NCI-H526 (cell line): Measurements from ENCODE around the gene PHYKPL.

Experiments used
- DNase-seq, 2 experiments: peaks; one replicate each; lab custom pipeline; 2025; lab: John Stamatoyannopoulos, UW

PHYKPL gene

DNA sequence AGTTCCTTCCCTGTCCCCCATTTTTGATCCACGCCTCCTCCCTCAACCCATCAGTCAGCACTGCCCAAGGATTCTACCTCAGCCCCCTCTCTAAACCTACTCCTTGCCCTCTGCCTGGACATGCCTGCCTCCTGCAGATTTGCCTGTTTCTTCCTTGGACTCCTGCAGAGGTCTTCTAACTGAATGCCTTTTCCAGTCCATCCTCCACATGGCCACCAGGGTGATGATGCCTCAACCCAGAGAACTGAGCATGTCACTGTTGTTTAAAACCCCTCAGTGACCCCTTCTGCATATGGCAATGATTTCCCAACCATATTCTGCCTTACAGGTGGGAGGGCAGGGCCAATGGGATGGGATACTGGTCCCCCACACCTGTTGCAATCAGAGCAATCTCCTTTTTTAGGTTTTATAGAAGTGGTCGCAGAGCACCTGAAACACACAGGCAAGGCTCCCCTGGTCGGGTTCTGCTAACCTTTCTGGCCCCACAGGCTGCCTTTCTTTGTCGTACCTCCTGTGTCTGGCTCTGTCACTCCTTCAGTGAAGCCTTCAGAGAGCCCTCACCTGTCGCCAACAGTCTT is 9.3 kb downstream of the PHYKPL start:
- no peak for DNase-seq

DNA sequence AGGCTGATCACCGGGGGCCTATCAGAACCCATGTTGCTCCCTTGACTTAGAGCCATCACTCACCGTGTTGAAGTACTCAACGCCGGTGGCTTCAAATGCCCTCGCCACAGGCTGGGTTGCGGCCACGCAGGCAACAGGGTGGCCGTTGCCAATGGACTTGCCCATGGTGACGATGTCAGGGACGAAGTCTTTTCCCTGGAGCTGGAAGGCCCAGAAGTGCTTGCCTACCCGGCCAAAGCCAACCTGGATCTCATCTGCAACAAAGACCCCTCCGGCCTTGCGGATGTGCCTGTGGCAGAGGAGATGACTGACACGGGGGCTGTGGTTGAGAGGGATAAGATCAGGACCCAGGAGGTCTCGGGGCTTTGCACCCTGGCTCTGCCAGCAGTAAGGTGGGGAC is 10.3 kb downstream of the PHYKPL start:
- no peak for DNase-seq

DNA sequence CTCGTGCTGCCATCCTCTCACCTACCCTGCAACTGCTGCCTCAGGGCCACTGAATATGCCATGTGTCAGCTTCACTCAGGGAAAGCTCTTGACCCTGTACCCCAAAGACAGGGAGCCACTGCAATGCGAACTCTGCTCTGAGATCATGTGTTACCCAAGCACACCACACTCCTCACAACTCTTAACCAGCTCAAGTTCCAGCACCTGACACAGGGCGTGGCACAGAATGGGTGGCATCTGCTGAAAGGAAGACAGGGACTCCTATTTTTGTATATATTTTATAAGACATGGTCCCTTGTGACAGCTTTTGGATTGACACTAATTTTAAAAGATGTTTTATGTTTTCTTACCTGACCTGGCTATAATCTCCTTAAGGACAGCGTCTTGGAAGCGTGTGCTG is 10.7 kb downstream of the PHYKPL start:
- no peak for DNase-seq

DNA sequence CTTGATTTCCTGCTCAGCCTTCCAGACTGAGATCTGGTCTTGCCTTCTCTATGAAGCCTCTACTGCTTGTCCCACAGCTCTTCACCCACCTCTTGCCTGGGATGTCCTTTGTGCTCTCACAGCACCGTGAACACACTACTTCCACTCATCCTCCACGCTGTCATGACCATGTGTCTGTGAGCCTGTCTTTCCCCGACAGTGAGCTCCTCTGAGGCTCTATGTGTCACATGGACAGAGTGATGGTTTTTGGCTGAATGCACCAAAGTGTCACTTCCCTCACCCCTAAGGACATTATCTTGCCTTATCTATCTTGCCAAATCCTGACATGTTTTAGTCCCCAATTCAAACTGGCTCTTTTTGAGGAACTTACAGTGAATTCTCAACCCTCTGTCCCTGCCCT is 11.3 kb downstream of the PHYKPL start:
- no peak for DNase-seq

DNA sequence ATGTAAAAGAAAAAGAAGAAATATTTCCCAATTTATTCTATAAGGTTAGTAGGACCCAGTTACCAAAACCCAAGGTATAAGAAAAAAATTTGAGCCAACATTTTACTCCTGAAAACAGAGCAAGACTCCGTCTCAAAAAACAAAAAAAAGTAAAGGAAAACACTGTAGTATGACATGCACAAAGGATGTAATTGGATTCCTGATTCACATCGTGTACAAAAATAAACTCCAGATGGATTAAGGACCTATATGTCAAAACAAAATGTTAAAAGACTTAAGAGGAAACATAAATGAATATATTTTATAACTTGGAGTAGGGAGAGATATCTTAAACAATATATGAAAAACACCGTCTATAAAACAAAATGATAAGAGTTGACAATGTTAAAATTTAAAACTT is 13.8 kb downstream of the PHYKPL start:
- no peak for DNase-seq

DNA sequence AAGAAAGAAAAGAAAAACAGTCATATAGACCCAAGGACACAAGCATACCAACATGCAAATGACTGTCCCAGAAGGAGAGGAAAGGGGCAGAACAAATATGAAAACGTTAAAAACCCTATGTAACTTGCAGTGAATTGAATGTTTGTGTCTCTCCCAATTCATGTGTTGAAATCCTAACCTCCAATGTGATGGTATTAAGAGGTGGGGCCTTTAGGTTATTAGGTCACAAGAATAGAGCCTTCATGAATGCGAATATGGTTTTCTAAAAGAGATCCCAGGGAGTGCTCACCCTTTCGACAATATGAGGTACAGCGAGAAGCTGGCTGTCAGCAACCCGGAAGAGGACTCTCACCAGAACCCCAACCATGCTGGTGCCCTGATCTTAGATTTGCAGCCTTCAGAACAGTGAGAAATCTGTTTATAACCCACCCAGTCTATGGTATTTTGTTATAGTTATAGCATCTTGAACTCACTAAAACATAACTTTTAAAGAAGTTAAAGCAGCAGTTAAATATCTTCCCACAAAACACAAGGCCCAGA is 14.3 kb downstream of the PHYKPL start:
- DNase-seq, result no peak

DNA sequence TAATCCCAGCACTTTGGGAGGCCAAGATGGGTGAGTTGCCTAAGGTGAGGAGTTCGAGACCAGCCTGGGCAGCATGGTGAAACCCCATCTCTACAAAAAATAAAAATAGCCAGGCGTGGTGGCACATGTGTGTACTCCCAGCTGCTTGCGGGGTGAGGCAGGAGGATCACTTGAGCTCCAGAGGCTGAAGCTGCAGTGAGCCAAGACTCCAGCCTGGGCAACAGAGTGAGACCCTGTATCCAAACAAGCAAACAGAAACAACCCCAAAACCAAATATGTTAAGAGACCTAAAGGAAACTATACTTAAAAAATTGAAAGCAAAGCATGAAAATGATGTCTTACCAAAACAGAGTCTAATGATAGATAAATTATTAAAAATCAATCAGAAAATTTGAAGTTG is 15.8 kb downstream of the PHYKPL start:
- no peak for DNase-seq

DNA sequence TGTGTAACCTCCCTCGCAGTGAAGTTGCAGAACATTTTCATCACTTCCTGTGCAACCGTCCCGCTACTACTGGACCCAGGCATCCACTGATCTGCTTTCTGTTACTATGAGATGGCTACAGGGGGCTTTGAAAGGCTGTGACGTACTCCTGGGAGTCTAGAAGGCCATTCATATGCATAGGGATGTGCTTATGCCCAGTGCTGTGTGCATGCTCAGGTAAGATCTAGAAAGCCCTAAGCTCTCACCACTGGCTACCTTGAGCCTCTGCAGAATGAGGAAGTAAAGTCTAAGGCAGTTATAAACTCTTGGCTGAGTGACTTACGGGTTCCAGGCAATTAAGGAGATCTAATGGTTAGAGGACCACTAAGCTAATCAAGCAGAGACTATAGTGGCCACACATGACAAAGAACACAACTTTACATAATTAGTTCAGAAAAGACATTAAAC is 16.5 kb downstream of the PHYKPL start:
- DNase-seq, result no peak

DNA sequence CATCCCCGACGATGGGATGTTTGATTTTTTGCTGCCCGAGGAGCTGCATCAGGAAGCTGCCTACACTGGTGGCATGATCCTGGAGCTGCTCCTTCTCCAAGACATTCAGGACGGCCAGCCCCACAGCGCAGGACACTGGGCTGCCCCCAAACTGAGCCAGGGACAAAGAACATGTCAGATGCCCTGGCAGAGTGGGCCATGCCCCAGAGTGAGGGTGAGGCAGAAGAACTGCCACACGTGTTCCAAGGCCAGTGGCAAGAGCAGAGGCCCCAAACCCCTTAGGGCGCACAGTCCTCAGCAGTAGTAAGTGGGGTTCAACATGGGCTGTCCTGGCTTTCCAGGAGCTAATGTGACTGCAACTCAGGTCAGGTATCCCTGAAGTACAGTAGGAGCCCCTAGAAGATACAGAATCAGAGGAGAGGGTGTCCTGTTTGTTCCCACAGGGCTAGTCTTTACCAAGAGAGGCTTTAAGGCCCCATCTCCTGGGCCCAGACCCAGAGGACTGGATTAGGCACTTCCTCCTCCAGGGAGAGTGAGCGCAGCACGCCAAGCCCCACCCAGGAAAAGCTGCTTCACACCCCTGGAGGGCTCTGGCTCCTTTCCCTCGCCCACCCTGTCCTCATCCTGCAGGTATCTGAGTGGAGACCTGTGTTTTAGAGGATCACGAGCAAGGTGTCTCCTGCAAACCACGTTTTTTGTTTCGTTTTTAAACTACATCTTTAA is 17.2 kb downstream of the PHYKPL start:
- DNase-seq, result no peak

DNA sequence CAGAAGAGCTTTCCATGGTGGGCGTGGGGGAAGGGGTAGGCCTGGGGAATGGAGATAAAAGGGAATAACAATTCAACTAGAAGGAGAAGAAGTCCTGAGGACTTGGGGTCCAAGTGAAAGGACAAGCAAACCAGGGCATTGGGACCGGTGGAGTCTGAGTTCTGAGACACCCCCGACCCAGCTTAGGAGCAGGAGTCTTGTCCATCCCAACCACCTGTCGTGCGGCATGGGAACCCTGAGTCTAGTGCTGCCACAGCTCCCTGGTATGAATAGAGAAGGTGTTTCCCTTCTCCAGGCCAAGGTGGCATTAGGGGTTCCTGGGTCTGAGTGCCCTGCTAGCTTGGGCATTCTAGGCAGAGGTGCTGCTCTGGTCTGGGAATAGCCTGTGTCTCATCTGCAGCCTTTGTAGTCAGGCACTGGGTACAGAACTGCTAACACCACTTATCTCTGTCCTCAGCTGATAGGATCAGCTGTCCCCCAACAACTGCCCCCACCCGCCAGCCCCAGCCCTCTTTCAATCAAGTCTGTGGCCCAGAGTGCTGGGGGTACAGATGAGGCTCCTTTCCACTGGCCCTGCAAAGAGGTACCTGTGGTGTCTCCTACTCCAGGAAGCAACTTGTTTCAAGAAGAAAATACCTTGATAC is 18.3 kb downstream of the PHYKPL start:
- no peak for DNase-seq

DNA sequence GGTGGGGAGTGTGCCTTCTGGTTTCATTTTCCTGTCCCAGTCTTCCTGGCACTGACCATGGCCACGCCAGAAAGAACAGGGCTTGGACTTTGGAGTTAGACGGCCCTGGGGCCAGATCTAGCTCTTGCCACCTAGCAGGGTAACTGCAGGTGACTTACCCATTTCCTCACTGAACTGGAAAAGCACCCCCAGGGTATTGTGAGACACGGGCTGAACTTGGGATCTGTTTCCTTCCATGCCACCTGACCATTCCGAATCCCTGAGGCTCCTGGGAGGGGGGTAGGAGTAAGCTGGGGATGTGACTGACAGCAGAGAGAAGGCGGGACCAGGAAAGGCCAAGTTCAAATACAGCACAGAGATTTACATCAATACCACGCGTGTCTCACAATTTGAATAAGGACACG is 18.9 kb downstream of the PHYKPL start:
- DNase-seq, result peak in 1 of 2 experiments; percentile 15

DNA sequence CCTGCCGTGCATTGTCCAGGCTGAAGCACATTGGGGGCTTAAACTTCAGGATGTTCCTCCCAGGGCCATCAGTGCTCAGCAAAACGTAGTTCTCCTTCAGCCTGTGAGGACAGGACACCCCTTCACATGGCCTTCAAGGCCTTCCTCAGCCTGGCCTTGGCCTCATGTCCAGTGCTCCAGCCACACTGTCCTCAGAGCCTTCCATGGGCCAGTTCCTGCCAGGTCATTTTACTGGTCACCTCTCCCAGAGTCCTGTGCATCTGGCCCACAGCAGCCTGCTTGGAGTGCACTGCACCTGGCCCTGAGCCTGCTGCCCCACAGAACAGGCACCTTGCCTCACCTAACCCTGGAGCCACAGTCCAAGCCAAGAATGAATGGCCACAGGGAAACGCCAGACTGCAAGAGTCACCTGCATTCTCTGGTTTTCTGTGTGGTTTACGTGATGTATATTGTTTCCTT is 19.6 kb downstream of the PHYKPL start:
- DNase-seq, result no peak

DNA sequence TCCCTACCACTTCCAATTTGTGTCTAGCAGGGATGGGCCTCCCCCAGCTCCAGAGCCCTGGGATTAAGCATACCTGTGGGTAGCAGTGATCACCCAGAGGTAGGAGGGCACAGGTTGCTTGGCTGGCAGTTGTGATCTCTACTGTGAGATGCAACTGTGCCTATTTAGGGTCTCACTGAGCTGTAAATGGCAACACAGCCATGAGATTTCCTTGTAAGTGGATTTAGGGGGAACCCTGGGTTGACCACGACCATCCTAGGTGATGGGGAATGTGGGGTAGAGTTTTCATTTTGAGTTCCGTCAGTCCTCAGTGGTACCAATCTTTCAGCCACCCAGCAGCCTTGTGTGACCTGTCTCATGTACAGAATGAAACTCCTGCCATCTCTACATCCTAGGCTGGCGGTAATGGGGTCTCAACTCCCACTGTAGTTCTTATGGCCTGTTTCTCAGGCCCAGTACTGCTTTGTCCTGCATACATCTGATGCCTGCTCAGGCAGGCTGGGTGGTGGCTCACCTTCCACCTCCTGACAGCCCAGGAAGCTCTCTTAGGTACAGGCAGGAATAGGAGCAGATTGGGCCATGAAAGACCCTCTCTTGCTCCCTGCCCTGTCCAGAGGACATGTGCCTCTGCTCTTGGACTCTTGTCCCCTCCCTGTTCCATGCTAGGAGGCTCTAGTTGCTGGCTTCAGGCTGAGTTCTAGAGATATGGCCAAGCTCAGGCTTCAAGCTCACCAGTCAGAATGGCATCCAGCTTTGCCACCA is 20.2 kb downstream of the PHYKPL start:
- no peak for DNase-seq

DNA sequence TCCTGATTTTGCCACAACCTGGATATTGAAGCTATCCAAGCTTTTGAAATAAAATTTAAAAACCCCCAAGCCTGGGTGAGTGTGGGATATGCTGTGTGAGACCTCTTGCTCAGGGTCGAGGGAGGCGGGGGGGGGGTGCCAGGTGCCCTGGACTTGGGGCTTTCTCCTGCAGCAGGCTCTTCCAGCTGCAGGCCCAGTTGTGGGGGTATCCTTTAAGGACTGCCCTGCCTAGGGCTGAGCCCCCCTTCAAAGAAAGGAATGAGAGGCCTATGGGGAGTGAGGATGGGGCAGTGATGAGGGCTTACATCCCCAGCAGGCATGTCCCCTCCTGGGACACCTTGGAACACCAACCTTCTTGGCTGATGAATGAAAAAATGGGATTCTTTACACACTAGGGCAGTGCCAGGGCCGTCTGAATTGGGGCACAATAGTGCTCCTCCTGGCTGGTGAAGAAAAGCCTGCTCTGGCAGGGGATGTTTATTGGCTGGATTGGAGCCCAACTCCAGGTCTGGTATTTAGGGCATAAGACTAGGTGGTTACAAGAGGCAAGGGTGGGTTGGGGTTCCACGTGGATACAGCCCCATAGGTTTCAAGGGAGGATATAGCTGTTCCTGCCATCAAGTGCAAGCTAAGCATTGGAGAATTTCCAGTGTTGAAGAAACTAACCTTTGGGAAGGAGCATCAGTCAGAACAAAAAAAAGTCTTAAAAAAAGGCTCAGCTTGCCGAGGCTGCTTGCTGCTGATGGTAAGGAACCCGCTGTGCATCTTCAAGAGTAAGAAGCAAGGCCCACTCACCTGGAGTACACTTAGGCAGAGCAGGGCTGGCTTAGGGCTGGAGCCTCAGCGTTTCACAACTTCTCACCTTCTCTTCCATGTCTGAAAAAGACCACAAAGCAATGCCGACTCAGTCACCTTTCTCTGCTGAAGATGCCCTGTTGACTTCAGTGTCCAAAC is 21.2 kb downstream of the PHYKPL start:
- DNase-seq, result no peak

DNA sequence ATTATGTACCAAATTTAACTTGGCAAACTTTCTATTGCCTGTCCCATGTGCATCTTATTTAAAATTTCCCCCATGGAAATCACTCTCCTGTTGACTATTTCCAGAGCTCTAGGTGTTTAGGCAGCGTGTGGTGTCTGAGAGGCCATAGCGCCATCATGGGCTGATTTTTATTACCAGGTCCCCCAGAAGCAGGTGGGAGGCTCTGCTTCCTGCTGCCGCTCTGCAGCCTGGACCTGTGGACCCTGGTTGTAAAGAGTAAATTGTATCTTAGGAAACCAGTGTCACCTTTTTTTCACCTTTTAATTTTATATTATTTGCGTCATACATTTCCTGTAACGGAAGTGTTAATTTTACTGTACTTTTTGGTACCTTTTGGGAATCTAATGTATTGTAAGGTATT is 21.9 kb downstream of the PHYKPL start:
- no peak for DNase-seq

DNA sequence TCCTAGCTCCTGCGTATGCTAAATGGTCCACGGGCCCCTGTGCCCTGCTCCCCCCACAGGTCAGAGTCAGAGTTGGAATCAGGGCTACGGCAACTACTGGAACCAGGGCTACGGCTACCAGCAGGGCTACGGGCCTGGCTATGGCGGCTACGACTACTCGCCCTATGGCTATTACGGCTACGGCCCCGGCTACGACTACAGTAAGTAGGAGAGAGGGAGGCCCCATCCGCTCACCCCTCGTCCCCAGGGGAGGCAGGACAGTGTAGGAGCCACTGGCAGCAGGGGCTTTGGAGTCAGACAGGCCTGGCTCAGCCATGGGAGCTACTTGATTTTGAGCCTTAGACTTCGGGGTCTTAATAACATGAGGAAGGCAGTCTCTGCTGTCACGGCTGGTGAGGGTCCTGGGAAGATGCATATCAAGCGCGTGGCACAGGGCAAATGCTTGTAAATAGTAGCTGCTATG is 22.5 kb downstream of the PHYKPL start:
- DNase-seq, result no peak

DNA sequence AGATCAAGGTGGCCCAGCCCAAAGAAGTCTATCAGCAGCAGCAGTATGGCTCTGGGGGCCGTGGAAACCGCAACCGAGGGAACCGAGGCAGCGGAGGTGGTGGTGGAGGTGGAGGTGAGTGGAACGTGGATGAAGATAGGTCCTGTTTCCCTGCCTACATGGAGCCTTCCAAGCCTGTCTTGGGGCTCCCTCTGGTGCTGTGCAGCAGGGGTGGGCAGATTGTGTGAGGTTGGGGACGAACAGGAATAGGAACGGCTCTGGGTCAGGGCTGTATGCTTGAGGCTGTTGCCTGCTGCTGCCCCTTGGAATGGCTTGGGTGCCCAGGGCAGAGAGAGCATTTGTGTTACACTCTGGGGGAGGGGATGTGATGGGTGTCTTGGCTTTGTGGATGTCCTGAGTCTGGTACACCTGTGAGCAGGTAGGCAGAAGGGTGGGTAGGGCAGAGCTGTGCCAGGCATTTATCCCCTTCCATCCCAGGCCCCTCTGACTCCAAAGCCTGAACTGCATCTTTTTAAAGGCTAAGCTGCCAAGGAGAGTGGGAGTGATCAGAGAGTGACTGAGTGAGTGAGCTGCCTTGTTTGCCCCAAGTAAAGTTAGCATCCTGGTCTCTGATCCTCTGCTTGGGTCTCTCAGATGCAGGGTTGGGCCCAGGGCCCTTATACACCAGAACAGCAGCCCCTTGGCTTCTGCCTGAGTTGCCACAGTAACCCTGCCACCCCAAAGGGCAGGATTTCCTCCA is 23.1 kb downstream of the PHYKPL start:
- no peak for DNase-seq

DNA sequence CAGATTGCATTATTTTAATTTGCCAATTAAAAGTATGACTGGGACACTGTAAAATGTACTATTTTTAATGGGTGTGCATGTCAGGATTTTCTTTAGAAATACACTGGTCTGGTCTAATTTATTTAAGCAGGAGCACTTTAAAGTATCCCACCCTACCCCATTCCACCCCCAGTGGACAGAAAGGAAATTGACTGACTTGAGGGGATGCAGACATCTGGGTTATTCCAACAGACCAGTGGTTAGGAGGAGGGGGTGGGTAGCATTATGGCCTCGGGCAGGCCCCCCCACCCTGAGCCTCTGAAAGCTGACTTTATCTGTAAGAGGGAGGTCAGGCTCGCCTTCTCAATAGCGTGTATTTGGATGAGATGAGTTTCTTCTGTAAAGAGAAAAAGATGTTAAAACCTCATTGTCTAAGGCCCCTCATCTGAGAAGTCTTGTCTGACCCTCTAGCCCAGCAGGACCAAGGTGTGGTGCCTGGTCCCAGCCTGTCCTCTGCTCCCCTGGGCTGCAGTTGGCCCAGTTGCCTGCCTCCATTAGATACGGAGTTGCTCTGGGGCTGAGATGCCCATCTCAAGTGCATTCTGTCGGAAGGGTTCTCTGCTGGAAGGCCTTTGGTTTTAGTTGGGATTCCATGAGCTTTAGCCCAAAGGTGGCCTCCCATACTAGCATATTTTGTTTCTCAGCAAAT is 23.9 kb downstream of the PHYKPL start:
- DNase-seq, result no peak

DNA sequence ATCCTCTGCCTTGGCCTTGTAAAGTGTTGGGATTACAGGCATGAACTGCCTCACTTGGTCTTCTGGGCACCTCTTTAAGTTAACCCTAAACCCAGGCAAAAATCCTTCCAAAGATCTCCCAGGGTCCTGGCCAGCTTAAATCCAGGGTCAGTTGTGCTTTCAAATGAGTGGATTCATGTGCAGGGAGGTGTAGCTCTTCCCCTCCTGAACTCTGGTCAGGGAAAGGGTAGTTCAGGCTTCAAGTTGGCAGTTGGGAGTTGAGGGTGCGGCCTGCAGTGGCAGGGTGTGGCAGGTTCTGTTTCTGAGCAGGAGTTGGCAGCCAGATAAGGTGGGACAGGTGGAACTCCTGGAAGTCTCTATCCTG is 24.7 kb downstream of the PHYKPL start:
- no peak for DNase-seq
